Measurements from ENCODE around the gene APPL1. TPM values are rescaled to one million over a fixed set of nuclear protein-coding genes. Genes with fewer than 3 reads are reported as not detected.
A peak's percentile ranks its signal among the peaks of the same experiment; 100 is the strongest.
"Not testable (repeated sequence)": the region's sequence is repeated elsewhere in the genome, so short reads cannot be mapped to it uniquely, and the experiment has no call there.

The APPL1 gene
- total RNA-seq, 2 donors from 2014 or later: 25.7 to 38.8 TPM

DNA sequence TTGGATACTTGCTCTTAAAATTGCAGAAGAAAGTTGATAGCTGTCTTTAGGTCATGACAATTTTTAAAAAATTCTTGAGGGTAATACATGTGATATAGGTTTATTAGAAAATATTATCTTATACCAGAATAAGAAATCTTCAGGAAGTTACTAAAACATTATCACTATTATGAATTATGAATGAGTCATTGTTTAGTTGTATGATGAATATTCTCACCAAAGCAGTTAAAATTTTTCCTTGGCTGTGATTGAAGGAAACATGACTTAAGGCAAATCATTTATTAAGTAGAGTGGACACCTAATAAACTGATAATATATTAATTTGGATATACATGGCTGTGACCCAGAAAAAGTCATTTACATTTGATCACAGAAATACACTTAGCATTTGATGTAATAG, 30.1 kb downstream of the APPL1 start:
- intact Hi-C loops (cut with DNase I, micrococcal nuclease): no loop called here
- no peak for ATAC-seq
- no peak for DNase-seq

- intact Hi-C loops (cut with DNase I, micrococcal nuclease): no loop called here
- ATAC-seq (no peak), DNase-seq (no peak)
Measured at GRCh38 chr3:57261119-57261518, 33.6 kb downstream of the APPL1 start.

DNA sequence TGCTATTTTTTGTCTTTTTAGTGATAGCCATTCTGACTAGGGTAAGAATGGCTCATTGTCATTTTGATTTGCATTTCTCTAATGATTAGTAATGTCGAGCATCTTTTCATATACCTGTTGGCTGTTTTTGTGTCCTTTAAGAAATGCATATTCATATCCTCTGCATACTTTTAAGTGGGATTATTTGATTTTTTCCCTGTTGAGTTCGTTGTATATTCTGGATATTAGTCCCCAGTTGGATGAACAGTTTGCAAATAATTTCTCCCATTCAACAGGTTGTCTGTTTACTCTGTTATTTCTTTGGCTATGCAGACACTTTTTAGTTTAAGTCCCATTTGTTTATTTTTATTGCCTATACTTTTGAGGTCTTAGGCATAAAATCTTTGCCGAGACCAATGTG, 34.4 kb downstream of the APPL1 start:
- intact Hi-C loops (cut with DNase I, micrococcal nuclease): no loop called here
- DNase-seq (no peak), ATAC-seq (no peak)

GRCh38 chr3:57268416-57268815, 40.9 kb downstream of the APPL1 start:
- no peak for ATAC-seq
- intact Hi-C loops (cut with DNase I, micrococcal nuclease): no loop called here
- DNase-seq: no peak

DNA sequence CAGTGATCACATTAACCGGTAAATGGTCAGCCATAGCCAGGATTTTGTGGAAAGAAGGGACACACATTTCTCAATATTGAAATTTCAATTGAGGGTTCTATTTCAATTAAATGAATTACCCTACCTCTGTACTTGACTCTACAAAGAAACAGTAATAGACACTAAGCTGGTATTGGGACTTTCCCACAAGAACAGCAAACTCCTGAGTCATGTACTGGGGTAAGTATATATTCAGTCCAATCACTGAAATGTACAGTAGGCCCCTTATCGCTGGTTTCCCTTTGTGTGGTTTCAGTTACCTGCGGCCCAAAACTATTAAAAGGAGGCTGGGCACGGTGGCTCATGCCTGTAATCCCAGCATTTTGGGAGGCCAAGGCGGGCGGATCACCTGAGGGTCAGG, 47.3 kb downstream of the APPL1 start:
- no peak for DNase-seq
- no peak for ATAC-seq
- intact Hi-C loops (cut with DNase I, micrococcal nuclease): no loop called here

- DNase-seq (no peak), ATAC-seq (no peak)
- intact Hi-C loops (cut with DNase I, micrococcal nuclease): no loop called here
Measured at GRCh38 chr3:57275393-57275792, 47.9 kb downstream of the APPL1 start.

- peak; percentile 42 for ATAC-seq
- no peak for DNase-seq
- intact Hi-C loops (cut with DNase I, micrococcal nuclease): no loop called here
Measured at GRCh38 chr3:57278237-57278636, 50.7 kb downstream of the APPL1 start.

DNA sequence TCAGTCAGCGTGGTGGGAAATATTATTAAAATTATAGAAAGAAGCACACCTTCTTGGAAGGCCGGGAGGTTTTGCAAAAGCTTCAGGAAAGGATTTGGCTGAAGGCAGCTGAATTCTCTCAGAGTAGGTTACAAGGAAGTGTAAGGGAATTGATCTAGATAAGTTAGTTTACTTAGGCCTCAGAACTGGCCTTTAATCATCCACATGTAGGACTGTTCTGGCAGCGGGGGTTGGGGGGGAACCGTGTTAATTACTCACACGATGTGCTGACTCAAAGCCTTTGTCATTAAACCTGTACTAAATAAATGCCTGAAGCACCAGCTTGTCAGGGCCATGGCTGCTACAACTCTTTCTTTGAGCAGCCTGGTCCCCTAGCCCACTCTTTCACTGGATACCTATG, 52.2 kb downstream of the APPL1 start:
- ATAC-seq (no peak), DNase-seq (no peak)
- intact Hi-C loops (cut with DNase I, micrococcal nuclease): no loop called here

GRCh38 chr3:57281715-57282114, 54.2 kb downstream of the APPL1 start:
- ATAC-seq (no peak), DNase-seq (no peak)
- intact Hi-C loops (cut with DNase I, micrococcal nuclease): no loop called here

DNA sequence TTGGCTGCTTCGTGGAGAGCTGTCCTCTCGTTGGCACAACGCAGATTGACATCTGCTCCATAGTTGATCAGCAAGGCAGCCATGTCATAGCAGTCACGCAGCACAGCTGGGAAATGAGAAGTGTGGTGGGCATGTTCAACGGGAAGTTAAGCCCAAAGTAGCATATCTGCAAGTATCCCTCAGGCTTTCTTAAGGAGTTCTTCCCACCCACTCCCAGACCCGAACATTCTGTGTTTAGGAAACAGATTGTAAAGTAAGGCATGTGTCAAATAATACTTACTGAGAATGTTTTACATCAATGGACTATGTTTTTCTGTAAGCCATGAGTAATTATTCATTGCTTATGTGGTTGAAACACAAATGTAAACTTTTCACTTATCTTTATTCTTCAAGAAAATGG, 55.8 kb downstream of the APPL1 start:
- DNase-seq: no peak
- intact Hi-C loops (cut with DNase I, micrococcal nuclease): no loop called here
- ATAC-seq: no peak

- no peak for DNase-seq
- intact Hi-C loops (cut with DNase I, micrococcal nuclease): no loop called here
- no peak for ATAC-seq
Measured at GRCh38 chr3:57287205-57287604, 59.7 kb downstream of the APPL1 start.

- ATAC-seq (no peak), DNase-seq (no peak)
- intact Hi-C loops (cut with DNase I, micrococcal nuclease): no loop called here
Measured at GRCh38 chr3:57288403-57288802, 60.9 kb downstream of the APPL1 start.

DNA sequence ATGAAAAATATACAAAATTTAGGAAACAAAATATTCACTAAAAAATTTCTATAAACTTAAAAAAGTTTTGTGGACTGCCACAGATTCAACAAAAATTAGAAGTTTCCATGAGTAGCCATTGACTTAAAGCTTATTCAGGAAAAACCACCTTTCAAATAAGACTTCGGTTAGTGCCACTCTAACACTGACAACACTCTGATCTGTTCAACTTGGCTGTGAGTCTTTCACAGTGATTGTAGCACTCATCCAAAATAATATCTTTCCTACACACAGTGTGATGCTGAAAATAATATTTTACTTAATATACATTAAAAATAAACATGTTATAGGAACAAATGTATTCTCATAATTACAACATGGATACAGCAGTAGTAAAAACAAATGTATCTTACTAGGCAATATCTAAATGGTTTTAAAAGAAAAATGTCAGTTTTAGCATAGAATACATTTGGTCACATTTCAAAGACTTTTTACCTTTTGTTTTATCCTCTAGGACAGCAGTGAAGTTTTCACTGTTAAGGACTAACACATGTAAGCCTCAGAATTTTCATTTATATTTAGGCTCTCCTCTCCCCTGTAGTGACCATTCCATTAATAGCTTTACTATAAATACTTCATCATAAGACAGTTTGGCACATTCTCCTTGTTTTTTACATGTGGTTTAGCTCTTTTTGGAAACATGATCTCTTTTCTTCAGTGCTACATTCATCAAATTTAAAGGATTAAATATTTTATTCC, 64.8 kb downstream of the APPL1 start, which contains the start of gene ASB14:
TSS of gene ASB14 (minus strand) at position 527 of the 738 bp plus-strand sequence. CDS start 652 bp downstream, outside the sequence.
- intact Hi-C loops (cut with DNase I, micrococcal nuclease): no loop called here
- DNase-seq (no peak), ATAC-seq (no peak)

GRCh38 chr3:57292897-57293526, 65.5 kb downstream of the APPL1 start:
- intact Hi-C loops (cut with DNase I, micrococcal nuclease): no loop called here
- DNase-seq (no peak), ATAC-seq (no peak)

GRCh38 chr3:57298041-57298440, 70.5 kb downstream of the APPL1 start:
- intact Hi-C loops (cut with DNase I, micrococcal nuclease): no loop called here
- peak; percentile 50 for ATAC-seq
- DNase-seq: no peak

GRCh38 chr3:57303520-57303919, 76.0 kb downstream of the APPL1 start:
- ATAC-seq; DNase-seq; intact Hi-C loops (cut with DNase I, micrococcal nuclease): not testable (repeated sequence)

- intact Hi-C loops (cut with DNase I, micrococcal nuclease): no loop called here
- DNase-seq: no peak
- no peak for ATAC-seq
Measured at GRCh38 chr3:57309769-57310360, 82.3 kb downstream of the APPL1 start.

DNA sequence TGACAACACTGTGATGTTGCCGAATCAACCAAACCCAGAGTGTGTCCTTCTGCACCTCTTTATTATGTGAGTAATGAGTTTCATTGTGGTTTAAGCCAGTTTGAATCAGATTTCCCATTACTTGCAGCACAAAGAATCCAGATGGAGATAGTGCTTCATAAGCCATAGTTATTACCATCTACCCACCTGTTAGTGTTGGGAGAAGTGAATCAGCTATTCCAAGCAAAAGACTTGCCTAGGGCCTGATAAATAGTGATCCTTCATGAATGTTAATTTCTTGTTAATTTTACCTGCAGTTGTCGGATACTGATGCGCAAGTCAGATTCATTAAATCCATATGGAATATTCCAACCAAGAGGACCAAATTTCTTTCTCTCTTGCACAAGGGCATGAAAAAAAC, 86.7 kb downstream of the APPL1 start:
- ATAC-seq: no peak
- no peak for DNase-seq
- intact Hi-C loops (cut with DNase I, micrococcal nuclease): no loop called here
